Measurements from ENCODE around the gene EEF1A2. TPM values are rescaled to one million over a fixed set of nuclear protein-coding genes. Genes with fewer than 3 reads are reported as not detected.

The EEF1A2 gene
- total and polyA plus RNA-seq, 2 donors (not counting 3 experiments of a cell fraction or from before 2014, with no cell fraction given): 2.7 to 3.4 TPM

- no peak overlapping the region for H2AFZ ChIP-seq (ENCODE audit: low read depth, low read length)
- dilution Hi-C loops (cut with MboI; ENCODE audit: extremely low pct_ligation_motif_present, low sequenced_read_pairs) (no loop called here), intact Hi-C loops (cut with micrococcal nuclease) (loop anchor here (1.0 to 2.0 kb wide), 3 partner anchors 24 to 624 kb away; partner anchors contain the start of gene PPDPF)
- ChIA-PET CTCF (interaction anchor here (0.6 to 2.5 kb wide), 33 partner anchors 9 to 786 kb away, joined by 3 to 30 read pairs (median 3); partner anchors contain the start of genes ARFGAP1, HELZ2, PPDPF and PTK6), POLR2A (interaction anchor here (0.5 kb wide), 1 partner anchor 24 kb away, joined by 3 read pairs; no protein-coding TSS in a partner anchor)
- no peak overlapping the region for H3K9ac ChIP-seq (replicated peaks; ENCODE audit: extremely low read depth, insufficient read depth, low read length)
- H3K27ac ChIP-seq (ENCODE audit: insufficient read depth, low read depth, low read length): no peak overlapping the region
- H4K20me1 ChIP-seq (replicated peaks; ENCODE audit: control insufficient read depth, extremely low read depth, insufficient read depth, low read length): no peaks in the 10 kb centered on the region
- no peaks in the 10 kb centered on the region for H3K9me1 ChIP-seq (replicated peaks; ENCODE audit: control insufficient read depth, extremely low read depth, insufficient read depth, low read length)
- BruUV-seq (replicated peaks): no TSS peak
- H3K27me3 ChIP-seq (ENCODE audit: control insufficient read depth in 2 of 2, insufficient read depth in 2 of 2, low read length in 2 of 2): no peaks in the 10 kb centered on the region
- TF ChIP-seq CTCF (IDR thresholded peaks at IDR 0.05; ENCODE audit: extremely low read depth in 1 of 2, insufficient read depth in 1 of 2, low read depth in 1 of 2, low read length in 2 of 2) (no peak), MAX (IDR thresholded peaks at IDR 0.05; ENCODE audit: insufficient read depth, insufficient read length) (no peak), EZH2 (IDR thresholded peaks at IDR 0.05; ENCODE audit: borderline replicate concordance, low read depth, low read length, severe bottlenecking) (no peak), POLR2A (IDR thresholded peaks at IDR 0.05; ENCODE audit: low read depth, low read length) (no peak)
- FAIRE-seq (no peak), DNase-seq (ENCODE audit: low read depth, low spot score) (no peak)
- no peak overlapping the region for H3K4me2 ChIP-seq (ENCODE audit: insufficient read depth, low read length)
- no peaks in the 10 kb centered on the region for H3K79me2 ChIP-seq (ENCODE audit: control insufficient read depth, insufficient read depth, low read length)
- H3K9me3 ChIP-seq (replicated peaks; ENCODE audit: control insufficient read depth, insufficient read depth, low read length): no peaks in the 10 kb centered on the region
- no peaks in the 10 kb centered on the region for H3K4me1 ChIP-seq (ENCODE audit: control insufficient read depth, extremely low read depth, insufficient read depth, low read length)
- no peaks in the 10 kb centered on the region for H3K36me3 ChIP-seq (ENCODE audit: control insufficient read depth in 2 of 2, extremely low read depth in 1 of 2, insufficient read depth in 2 of 2, low read length in 2 of 2)
- no peak overlapping the region for H3K4me3 ChIP-seq (replicated peaks in 1 of 3; ENCODE audit: insufficient read depth in 1 of 3, low read depth in 1 of 3, low read length in 3 of 3)
Observed at GRCh38 chr20:63496596-63497120, 2.2 kb downstream of the EEF1A2 start.

All from endothelial cell of umbilical vein (primary cell).